Ovary (tissue), 9 donors: ENCODE measurements around the gene EEFSEC. TPM values are rescaled to one million over a fixed set of nuclear protein-coding genes. Genes with fewer than 3 reads are reported as not detected.

ENCODE experiments used
- DNase-seq, 5 donors: peaks; one replicate each; pipeline ENCODE4 v3.0.0-alpha.2; 2019 to 2020
- H3K27ac ChIP-seq, 2 donors: fragments of 200-600 bp; one replicate each; pipeline versions ENCODE4 v1.5.1 to v1.8.0; 2019 to 2022
- H3K27me3 ChIP-seq: fragments of 200-600 bp; one replicate; pipeline ENCODE4 v1.8.0; 2022
- H3K36me3 ChIP-seq: fragments of 200-600 bp; sonication (generic); one replicate; pipeline ENCODE4 v1.5.1; 2019
- H3K4me1 ChIP-seq: one replicate; pipeline ENCODE4 v1.8.1; 2013; ENCODE audit warnings: mild to moderate bottlenecking, moderate library complexity; ENCODE audit not compliant: insufficient read depth
- H3K4me3 ChIP-seq: fragments of 200-600 bp; sonication (generic); one replicate; pipeline ENCODE4 v1.5.1; 2017
- H3K9me3 ChIP-seq, 2 donors: fragments of 200-600 bp in 1 of 2; sonication (generic) in 1 of 2; one replicate each; pipeline versions ENCODE4 v1.5.1 to v1.8.1; 2013 to 2019; ENCODE audit warnings: mild to moderate bottlenecking in 1 of 2, moderate library complexity in 1 of 2
- EP300 ChIP-seq: sonication (generic); formaldehyde crosslinking; IDR thresholded peaks from one replicate; pipeline ENCODE4 v1.6.1; 2017; ENCODE audit warnings: antibody characterized with exemption
- POLR2A ChIP-seq: fragments of 450-650 bp; IDR thresholded peaks from one replicate; pipeline ENCODE4 v1.6.1; 2017; ENCODE audit warnings: antibody characterized with exemption, mild to moderate bottlenecking, moderate library complexity
- WGBS, 3 donors: extraction: QIAGEN DNeasy Blood & Tissue Kit in 1 of 3; methylation state at CpG; one replicate each; pipeline versions ENCODE4 v1.1.5 to v1.1.7; 2013 to 2017; 5-methylcytosine and 5-hydroxymethylcytosine counted together
- intact Hi-C, 4 donors: fragments of 100-400 bp; cut with DNase I; formaldehyde crosslinking; loops; one replicate each; pipeline versions ENCODE4 v1.11.0 to v1.15.1; 2022 to 2023
- polyA plus RNA-seq, 2 donors: library from polyadenylated mRNA; stranded (reverse); fragments of 200-250 nt in 1 of 2; fragments of 350-450 nt in 1 of 2; fragmentation: Illumina TruSeq in 1 of 2; extraction: RNeasy Lipid Tissue Mini Kit (QIAGEN cat#74804) in 1 of 2; gene quantifications; one replicate each; pipeline ENCODE4 v1.2.3, GENCODE V29; 2013 to 2014
- total RNA-seq, 7 donors: library from RNA; depleted of rRNA in 2 of 7; stranded (reverse); fragments of >200 nt in 2 of 7; fragmentation: NEBNext Ultra II Directional in 3 of 7; extraction: Animal tissue kit (Norgen Biotek cat#: 25700) in 3 of 7; gene quantifications; one replicate each; pipeline versions ENCODE4 v1.1.0 to v1.2.4, GENCODE V29; 2016 to 2023
- TF ChIP-seq, protein P1 (sequence below), 3 donors: fragments of 450-650 bp in 2 of 3; fragments of 200-600 bp in 1 of 3; IDR thresholded peaks; one replicate each; pipeline versions ENCODE4 v1.5.1 to v1.8.0; 2016 to 2022; ENCODE audit warnings: antibody characterized with exemption in 3 of 3, mild to moderate bottlenecking in 1 of 3
- donor health status: DM: no; HTN: no; CAD: no; lungs with moderate emphysema.
- donor health status: DM: no; HTN: no; CAD: no.
- donor health status: Bipolar disorder and iron deficiency.
- donor health status: DM: yes; HTN: yes; CAD: no.
- donor health status: DM: no; HTN: no; CAD: no.
- donor health status: DM: yes; HTN: yes; CAD: no.

The EEFSEC gene
- total and polyA plus RNA-seq, 9 donors = 6.8 to 21.0 (median 15.4) TPM

DNA sequence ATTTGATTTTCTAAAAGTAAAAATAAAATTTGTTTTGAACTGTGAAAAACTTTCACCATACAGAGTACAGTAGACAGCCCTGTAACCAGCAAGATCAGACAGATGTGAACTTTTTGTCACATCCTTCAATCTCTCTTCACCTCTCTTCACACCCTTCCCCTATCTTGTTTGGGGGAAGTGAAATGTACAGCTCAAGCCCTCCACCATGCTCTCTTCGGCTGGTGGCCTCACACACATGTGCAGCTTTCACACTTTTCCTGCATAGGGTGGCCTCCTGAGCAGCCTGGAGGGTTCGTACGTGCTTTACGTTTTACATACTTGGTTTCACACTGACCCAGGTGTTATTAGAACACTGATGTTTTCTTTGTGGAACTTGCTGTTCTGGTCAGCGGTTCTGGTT lies 227.0 kb downstream of the EEFSEC start:
- no peaks in the 10 kb centered on the region for H3K27me3 ChIP-seq
- H3K4me3 ChIP-seq = no peak overlapping the region
- WGBS, 3 donors = 95 to 97% (median 96%) methylated on average over 5 of the region's 5 CpGs
- H3K4me1 ChIP-seq = peaks cover 16% of the 10 kb centered on the region
- no peak overlapping the region for H3K27ac ChIP-seq
- DNase-seq = no peak
- H3K9me3 ChIP-seq = no peaks in the 10 kb centered on the region
- H3K36me3 ChIP-seq = no peaks in the 10 kb centered on the region
- TF ChIP-seq, protein P1, sequence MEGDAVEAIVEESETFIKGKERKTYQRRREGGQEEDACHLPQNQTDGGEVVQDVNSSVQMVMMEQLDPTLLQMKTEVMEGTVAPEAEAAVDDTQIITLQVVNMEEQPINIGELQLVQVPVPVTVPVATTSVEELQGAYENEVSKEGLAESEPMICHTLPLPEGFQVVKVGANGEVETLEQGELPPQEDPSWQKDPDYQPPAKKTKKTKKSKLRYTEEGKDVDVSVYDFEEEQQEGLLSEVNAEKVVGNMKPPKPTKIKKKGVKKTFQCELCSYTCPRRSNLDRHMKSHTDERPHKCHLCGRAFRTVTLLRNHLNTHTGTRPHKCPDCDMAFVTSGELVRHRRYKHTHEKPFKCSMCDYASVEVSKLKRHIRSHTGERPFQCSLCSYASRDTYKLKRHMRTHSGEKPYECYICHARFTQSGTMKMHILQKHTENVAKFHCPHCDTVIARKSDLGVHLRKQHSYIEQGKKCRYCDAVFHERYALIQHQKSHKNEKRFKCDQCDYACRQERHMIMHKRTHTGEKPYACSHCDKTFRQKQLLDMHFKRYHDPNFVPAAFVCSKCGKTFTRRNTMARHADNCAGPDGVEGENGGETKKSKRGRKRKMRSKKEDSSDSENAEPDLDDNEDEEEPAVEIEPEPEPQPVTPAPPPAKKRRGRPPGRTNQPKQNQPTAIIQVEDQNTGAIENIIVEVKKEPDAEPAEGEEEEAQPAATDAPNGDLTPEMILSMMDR (IDR thresholded peaks at IDR 0.05) = no peak
- TF ChIP-seq POLR2A = no peak
- no peak for TF ChIP-seq EP300
- intact Hi-C loops = no loop called here

DNA sequence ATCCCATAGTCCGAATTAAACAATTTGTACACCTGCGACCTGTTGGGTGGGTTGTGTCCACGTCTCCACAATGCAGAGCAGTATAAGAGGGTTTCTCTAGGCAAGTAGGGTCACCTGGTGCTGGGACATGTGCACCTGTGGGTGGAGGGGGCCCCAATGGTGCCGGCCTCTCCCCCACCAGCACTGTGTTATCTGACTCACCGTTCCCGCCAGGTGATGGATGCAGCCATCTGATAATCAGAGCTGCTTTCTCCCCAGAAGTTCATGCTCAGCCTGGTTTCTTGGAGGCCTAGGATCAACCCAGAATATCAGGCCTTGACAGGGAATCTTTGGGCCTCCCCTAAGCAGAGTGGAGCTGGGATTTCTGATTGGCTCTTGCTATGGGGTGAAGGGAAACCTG lies 227.4 kb downstream of the EEFSEC start:
- no peak overlapping the region for H3K4me3 ChIP-seq
- no peak overlapping the region for H3K27ac ChIP-seq
- TF ChIP-seq EP300 (no peak), POLR2A (no peak)
- TF ChIP-seq, protein P1 (IDR thresholded peaks at IDR 0.05) = no peak
- H3K27me3 ChIP-seq = no peaks in the 10 kb centered on the region
- H3K4me1 ChIP-seq = peaks cover 20% of the 10 kb centered on the region
- no peaks in the 10 kb centered on the region for H3K9me3 ChIP-seq
- no peaks in the 10 kb centered on the region for H3K36me3 ChIP-seq
- intact Hi-C loops = no loop called here
- WGBS, 3 donors = 96 to 100% (median 98%) methylated on average over 6 of the region's 6 CpGs
- no peak for DNase-seq

DNA sequence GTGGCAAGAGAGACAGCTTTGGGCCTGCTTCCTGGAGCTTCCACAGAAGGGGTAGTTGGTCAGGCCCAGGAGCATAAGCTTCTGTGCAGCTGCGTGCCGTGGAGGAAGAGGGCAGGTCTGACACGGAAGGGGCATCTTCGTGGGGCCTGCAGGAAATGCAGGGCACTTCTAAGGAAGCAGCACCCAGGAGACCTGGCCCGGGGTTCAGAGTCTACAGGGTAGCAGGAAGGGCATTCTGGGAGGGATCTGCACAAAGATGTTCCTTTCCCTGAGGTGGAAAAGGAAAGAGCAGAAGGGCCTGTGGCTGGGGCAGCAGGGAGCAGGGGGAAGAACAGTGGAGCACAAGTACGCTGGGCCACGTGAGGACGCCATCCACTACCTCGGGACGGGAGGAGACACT lies 228.3 kb downstream of the EEFSEC start:
- Histone ChIP-seq H3K4me1 (peaks cover 20% of the 10 kb centered on the region), H3K27ac (no peak overlapping the region)
- intact Hi-C loops = no loop called here

DNA sequence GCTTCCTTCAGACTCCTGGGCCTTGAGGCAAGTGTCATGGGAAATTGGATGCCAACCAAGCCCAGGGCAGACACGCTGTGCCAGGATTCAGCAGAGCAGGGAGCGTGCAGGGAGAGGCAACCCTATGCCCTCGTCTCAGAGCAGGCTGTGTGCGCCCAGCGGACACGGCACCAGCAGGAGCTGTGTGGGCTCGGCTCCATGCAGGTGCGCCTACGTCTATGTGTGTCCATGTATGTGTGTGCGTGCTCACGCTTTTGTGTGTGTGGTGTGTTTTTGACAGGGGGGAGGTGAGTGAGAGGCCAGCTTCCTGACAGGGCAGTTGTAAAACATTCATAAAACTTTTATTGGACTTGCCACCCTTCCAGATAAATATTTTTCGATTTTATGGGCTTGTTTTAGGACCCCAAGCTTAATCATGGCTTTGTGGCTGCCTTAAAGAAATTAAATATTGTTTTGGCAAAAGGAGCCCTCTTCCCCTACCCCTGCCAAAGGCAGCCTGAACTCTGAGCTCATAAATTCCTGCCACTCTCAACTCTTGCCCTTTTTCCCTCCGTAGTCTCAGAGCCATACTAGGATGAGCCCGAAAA lies 229.0 kb downstream of the EEFSEC start:
- H3K4me1 ChIP-seq = peaks cover 20% of the 10 kb centered on the region
- H3K9me3 ChIP-seq = no peaks in the 10 kb centered on the region
- no peak overlapping the region for H3K27ac ChIP-seq
- no peak overlapping the region for H3K4me3 ChIP-seq
- no peak for DNase-seq
- 77 to 83% (median 83%) methylated on average over 14 of the region's 14 CpGs for WGBS, 3 donors
- no peaks in the 10 kb centered on the region for H3K36me3 ChIP-seq
- H3K27me3 ChIP-seq = no peaks in the 10 kb centered on the region
- intact Hi-C loops = no loop called here
- no peak for TF ChIP-seq EP300
- TF ChIP-seq, protein P1 (IDR thresholded peaks at IDR 0.05) = no peak
- no peak for TF ChIP-seq POLR2A

More for the DNA sequence above, 228.3 kb downstream of the EEFSEC start:
- Histone ChIP-seq H3K4me3 (no peak overlapping the region), H3K36me3 (no peaks in the 10 kb centered on the region), H3K9me3 (no peaks in the 10 kb centered on the region), H3K27me3 (no peaks in the 10 kb centered on the region)
- WGBS, 3 donors = 89 to 93% (median 91%) methylated on average over 10 of the region's 10 CpGs
- TF ChIP-seq, protein P1 (IDR thresholded peaks at IDR 0.05) = no peak
- DNase-seq = no peak
